ENCODE results near the gene MTMR1. TPM values are rescaled to one million over a fixed set of nuclear protein-coding genes. Genes with fewer than 3 reads are reported as not detected.

The MTMR1 gene
- total RNA-seq: 23.7 and 28.9 TPM in 2 replicates

GRCh38 chrX:150692831-150693724 lies at the start of gene MTMR1:
TSS of gene MTMR1 (plus strand) at chrX:150693396. CDS start at chrX:150693531, 135 bp downstream.

Other genes with a start within 250 kb of the MTMR1 start
- gene MTM1, start 124.8 kb upstream of the MTMR1 start, total RNA-seq: 11.8 and 20.3 TPM in 2 replicates
- gene CD99L2, start 205.3 kb downstream of the MTMR1 start, total RNA-seq: 33.8 and 36.0 TPM in 2 replicates